Neural cell (in vitro differentiated cells): ENCODE results near the gene DDA1.

Source experiments
- EP300 ChIP-seq: fragments of 450-650 bp; conservative IDR thresholded peaks from 2 replicates; pipeline ENCODE4 v1.6.1; 2014; ENCODE audit warnings: antibody characterized with exemption, mild to moderate bottlenecking, moderate library complexity; ENCODE audit not compliant: poor library complexity, severe bottlenecking
- EZH2 ChIP-seq: fragments of 200-600, 300-800 bp; shearing (Covaris generic), sonication (generic); IDR thresholded peaks from 2 replicates; pipeline ENCODE4 v1.6.1; 2014; ENCODE audit warnings: antibody characterized with exemption, low read length, borderline replicate concordance, mild to moderate bottlenecking; ENCODE audit not compliant: insufficient read depth, poor library complexity, severe bottlenecking
- MXI1 ChIP-seq: fragments of 450-650 bp; conservative IDR thresholded peaks from 2 replicates; pipeline ENCODE4 v1.6.1; 2014; ENCODE audit warnings: antibody characterized with exemption, mild to moderate bottlenecking; ENCODE audit not compliant: poor library complexity, severe bottlenecking
- POLR2AphosphoS5 ChIP-seq: IDR thresholded peaks from 2 replicates; pipeline ENCODE4 v1.6.1; 2012
- RAD21 ChIP-seq: fragments of 450-650 bp; conservative IDR thresholded peaks from 2 replicates; pipeline ENCODE4 v1.6.1; 2014; ENCODE audit warnings: antibody characterized with exemption, mild to moderate bottlenecking, moderate library complexity
- TF ChIP-seq, protein P1 (sequence below): fragments of 450-650 bp; IDR thresholded peaks from 2 replicates; pipeline ENCODE4 v1.5.1; 2014; ENCODE audit warnings: antibody characterized with exemption, mild to moderate bottlenecking, moderate library complexity; ENCODE audit not compliant: poor library complexity, severe bottlenecking
- TF ChIP-seq, protein P2 (sequence below): IDR thresholded peaks from 2 replicates; pipeline ENCODE4 v1.6.1; 2012; ENCODE audit warnings: borderline replicate concordance

DNA sequence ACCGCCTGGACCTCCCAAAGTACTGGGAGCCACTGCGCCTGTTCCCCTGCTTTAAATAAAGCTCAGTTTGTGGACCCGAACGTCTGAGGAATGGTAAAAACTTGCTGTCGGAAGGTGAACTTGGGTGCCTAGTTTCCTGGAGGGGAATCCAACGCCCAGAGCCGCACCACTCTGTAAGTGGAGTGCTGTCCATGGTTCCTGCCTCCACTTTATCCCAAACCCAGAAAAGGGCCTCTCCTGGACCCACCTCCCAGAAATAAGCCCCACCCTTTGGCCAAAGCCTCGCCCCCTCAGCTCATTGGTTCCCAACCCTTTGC lies 23.0 kb downstream of the DDA1 start:
- TF ChIP-seq, protein P1, sequence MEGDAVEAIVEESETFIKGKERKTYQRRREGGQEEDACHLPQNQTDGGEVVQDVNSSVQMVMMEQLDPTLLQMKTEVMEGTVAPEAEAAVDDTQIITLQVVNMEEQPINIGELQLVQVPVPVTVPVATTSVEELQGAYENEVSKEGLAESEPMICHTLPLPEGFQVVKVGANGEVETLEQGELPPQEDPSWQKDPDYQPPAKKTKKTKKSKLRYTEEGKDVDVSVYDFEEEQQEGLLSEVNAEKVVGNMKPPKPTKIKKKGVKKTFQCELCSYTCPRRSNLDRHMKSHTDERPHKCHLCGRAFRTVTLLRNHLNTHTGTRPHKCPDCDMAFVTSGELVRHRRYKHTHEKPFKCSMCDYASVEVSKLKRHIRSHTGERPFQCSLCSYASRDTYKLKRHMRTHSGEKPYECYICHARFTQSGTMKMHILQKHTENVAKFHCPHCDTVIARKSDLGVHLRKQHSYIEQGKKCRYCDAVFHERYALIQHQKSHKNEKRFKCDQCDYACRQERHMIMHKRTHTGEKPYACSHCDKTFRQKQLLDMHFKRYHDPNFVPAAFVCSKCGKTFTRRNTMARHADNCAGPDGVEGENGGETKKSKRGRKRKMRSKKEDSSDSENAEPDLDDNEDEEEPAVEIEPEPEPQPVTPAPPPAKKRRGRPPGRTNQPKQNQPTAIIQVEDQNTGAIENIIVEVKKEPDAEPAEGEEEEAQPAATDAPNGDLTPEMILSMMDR, result no peak
- TF ChIP-seq RAD21 (no peak), POLR2AphosphoS5 (no peak), EZH2 (no peak), EP300 (no peak), MXI1 (no peak)
- TF ChIP-seq, protein P2, sequence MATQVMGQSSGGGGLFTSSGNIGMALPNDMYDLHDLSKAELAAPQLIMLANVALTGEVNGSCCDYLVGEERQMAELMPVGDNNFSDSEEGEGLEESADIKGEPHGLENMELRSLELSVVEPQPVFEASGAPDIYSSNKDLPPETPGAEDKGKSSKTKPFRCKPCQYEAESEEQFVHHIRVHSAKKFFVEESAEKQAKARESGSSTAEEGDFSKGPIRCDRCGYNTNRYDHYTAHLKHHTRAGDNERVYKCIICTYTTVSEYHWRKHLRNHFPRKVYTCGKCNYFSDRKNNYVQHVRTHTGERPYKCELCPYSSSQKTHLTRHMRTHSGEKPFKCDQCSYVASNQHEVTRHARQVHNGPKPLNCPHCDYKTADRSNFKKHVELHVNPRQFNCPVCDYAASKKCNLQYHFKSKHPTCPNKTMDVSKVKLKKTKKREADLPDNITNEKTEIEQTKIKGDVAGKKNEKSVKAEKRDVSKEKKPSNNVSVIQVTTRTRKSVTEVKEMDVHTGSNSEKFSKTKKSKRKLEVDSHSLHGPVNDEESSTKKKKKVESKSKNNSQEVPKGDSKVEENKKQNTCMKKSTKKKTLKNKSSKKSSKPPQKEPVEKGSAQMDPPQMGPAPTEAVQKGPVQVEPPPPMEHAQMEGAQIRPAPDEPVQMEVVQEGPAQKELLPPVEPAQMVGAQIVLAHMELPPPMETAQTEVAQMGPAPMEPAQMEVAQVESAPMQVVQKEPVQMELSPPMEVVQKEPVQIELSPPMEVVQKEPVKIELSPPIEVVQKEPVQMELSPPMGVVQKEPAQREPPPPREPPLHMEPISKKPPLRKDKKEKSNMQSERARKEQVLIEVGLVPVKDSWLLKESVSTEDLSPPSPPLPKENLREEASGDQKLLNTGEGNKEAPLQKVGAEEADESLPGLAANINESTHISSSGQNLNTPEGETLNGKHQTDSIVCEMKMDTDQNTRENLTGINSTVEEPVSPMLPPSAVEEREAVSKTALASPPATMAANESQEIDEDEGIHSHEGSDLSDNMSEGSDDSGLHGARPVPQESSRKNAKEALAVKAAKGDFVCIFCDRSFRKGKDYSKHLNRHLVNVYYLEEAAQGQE, result no peak
